ENCODE measurements around the gene HDAC4. TPM values are rescaled to one million over a fixed set of nuclear protein-coding genes. Genes with fewer than 3 reads are reported as not detected.

Gene HDAC4
- total and polyA plus RNA-seq, 2 of the 4 experiments (the other 2 are of a cell fraction), result 4.1 to 7.2 TPM

DNA sequence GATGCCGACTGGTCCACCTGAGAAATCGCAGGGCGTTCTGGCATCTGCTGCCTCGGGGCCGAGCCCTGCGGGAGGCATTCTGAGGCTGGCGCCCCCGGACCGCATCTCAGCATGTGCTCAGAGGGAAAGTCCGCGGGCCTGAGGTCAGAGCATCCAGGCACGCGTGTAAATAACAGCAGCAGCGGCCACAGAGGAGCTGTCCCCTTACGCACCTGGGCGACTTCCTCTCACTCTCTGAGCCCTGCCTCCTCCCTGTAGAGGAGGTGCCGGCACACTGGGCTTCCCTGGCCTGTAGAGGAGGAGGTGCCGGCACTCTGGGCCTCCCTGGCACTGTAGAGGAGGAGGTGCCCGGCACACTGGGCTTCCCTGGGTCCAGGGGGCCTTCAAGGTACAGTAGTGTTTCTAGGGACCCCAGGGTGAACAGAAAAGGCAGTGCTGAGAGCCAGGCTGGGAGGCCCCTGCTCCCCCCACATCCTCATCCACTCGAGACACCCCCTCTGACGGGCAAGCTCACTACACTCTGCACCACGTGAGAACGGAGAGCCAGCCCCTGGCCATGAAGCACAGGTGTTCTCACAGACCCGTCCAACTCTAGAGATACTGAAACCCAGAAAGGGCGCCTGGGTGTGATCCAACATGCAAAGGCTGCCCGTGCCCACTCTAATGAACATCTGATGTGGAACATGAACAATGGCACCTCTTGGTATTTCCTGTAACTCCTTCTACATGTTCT, 263.5 kb downstream of the HDAC4 start:
- dilution Hi-C loops (cut with HindIII; ENCODE audit: low sequenced_read_pairs, unreplicated experiment), result no loop called here
- in situ Hi-C loops (cut with MboI; ENCODE audit: low sequenced_read_pairs), result loop anchor here (25.0 kb wide), 1 partner anchor 850 kb away; no protein-coding TSS in a partner anchor

More for the DNA sequence above, 263.5 kb downstream of the HDAC4 start:
- Histone ChIP-seq H3K79me1 (ENCODE audit: low read depth in 1 of 2, low read length in 2 of 2) (no peaks in the 10 kb centered on the region), H3K27me3 (ENCODE audit: control insufficient read depth, insufficient read depth, low read length) (no peaks in the 10 kb centered on the region), H2BK5ac (ENCODE audit: low read depth, low read length, poor library complexity, severe bottlenecking) (no peak overlapping the region), H3K56ac (ENCODE audit: extremely low read depth, insufficient read depth, low read length) (no peak overlapping the region), H2BK20ac (ENCODE audit: low read depth, low read length) (no peak overlapping the region), H4K5ac (ENCODE audit: low read depth, low read length) (no peak overlapping the region), H3K4me1 (ENCODE audit: control insufficient read depth, insufficient read depth, low read length) (no peaks in the 10 kb centered on the region), H3K36me3 (ENCODE audit: control insufficient read depth, insufficient read depth, low read length) (peaks cover 71% of the 10 kb centered on the region), H2AFZ (replicated peaks; ENCODE audit: low read length, poor library complexity) (no peak overlapping the region), H3K4me2 (ENCODE audit: low read depth, low read length) (no peak overlapping the region), H2BK15ac (ENCODE audit: low read depth, low read length) (no peak overlapping the region), H2BK120ac (ENCODE audit: low read depth, low read length) (no peak overlapping the region), H2AK5ac (ENCODE audit: low read depth, low read length) (no peak overlapping the region), H3K9me3 (ENCODE audit: control insufficient read depth, insufficient read depth, low read length) (no peaks in the 10 kb centered on the region), H4K8ac (ENCODE audit: low read depth in 2 of 2, low read length in 2 of 2) (no peak overlapping the region), H3K14ac (replicated peaks; ENCODE audit: low read depth, low read length) (no peak overlapping the region), H3K18ac (ENCODE audit: low read depth, low read length) (no peak overlapping the region), H3K4me3 (ENCODE audit: insufficient read depth, low read depth, low read length) (no peak overlapping the region), H3K9me1 (ENCODE audit: insufficient read depth, low read length) (0 out of 2 replicates have a peak, but pooled peaks cover 3% of the 10 kb centered on the region), H2AK9ac (replicated peaks; ENCODE audit: low read depth, low read length, poor library complexity) (no peak overlapping the region), H3K9ac (ENCODE audit: low read depth, low read length) (no peak overlapping the region), H3K23ac (ENCODE audit: low read depth, low read length) (no peak overlapping the region), H3K4ac (ENCODE audit: low read depth, low read length) (no peak overlapping the region), H4K20me1 (ENCODE audit: insufficient read depth, low read length) (peaks cover 3% of the 10 kb centered on the region), H4K91ac (ENCODE audit: insufficient read depth, low read depth, low read length) (no peak overlapping the region), H3K27ac (ENCODE audit: insufficient read depth, low read length) (no peak overlapping the region)
- ATAC-seq (ENCODE audit: low read depth), result no peak
- 89% methylated on average over 10 of the region's 26 CpGs; no CpG with 5 or more reads in 1 of the 2 experiments for WGBS, 2 experiments (ENCODE audit: extremely low coverage in 2 of 2, insufficient read length in 1 of 2)
- ChIA-PET POLR2A (ENCODE audit: unreplicated experiment) (no interaction called here), CTCF (no interaction called here)
- intact Hi-C loops (cut with micrococcal nuclease), result no loop called here
- no TSS peak for BruUV-seq (replicated peaks)
- no peak for TF ChIP-seq BHLHE40 (IDR thresholded peaks at IDR 0.05; ENCODE audit: low read depth, low read length)
- DNase-seq, result no peak

Measured in IMR-90 (cell line).